NB4 (cell line): Measurements from ENCODE around the gene PXMP4.

Experiments used
- MYC ChIP-seq: IDR thresholded peaks from 2 replicates; pipeline ENCODE4 v1.6.1; 2011; ENCODE audit warnings: low read depth, low read length
- POLR2A ChIP-seq: IDR thresholded peaks from 2 replicates; pipeline ENCODE4 v1.6.1; 2011; ENCODE audit warnings: mild to moderate bottlenecking; ENCODE audit not compliant: insufficient read length; ENCODE audit errors: extremely low read depth
- TF ChIP-seq, protein P1 (sequence below): IDR thresholded peaks from one replicate; pipeline ENCODE4 v1.5.1; 2012; ENCODE audit warnings: low read depth, low read length

DNA sequence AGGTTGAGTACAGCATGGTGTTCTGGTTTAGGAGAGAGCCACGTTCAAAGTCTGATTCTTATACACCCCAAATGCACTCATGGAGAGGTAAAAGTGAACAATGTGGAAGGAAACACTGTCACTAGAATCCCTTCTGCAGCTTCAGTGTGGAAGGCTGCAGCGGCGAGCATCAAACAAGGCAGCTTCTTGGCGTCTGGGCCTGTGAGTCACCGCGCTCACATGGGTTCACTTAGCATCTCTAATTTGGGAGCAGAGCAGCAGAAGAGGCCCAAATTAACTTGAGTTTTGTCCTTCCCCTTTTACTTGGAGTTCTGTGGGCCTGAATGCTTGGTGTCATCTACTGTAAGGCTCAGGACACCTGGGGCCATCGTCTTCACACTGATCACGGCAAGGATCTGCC is 23.0 kb downstream of the PXMP4 start:
- TF ChIP-seq POLR2A = no peak
- TF ChIP-seq, protein P1, sequence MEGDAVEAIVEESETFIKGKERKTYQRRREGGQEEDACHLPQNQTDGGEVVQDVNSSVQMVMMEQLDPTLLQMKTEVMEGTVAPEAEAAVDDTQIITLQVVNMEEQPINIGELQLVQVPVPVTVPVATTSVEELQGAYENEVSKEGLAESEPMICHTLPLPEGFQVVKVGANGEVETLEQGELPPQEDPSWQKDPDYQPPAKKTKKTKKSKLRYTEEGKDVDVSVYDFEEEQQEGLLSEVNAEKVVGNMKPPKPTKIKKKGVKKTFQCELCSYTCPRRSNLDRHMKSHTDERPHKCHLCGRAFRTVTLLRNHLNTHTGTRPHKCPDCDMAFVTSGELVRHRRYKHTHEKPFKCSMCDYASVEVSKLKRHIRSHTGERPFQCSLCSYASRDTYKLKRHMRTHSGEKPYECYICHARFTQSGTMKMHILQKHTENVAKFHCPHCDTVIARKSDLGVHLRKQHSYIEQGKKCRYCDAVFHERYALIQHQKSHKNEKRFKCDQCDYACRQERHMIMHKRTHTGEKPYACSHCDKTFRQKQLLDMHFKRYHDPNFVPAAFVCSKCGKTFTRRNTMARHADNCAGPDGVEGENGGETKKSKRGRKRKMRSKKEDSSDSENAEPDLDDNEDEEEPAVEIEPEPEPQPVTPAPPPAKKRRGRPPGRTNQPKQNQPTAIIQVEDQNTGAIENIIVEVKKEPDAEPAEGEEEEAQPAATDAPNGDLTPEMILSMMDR = no peak
- no peak for TF ChIP-seq MYC
